ENCODE measurements around the gene GAS2L1.

GAS2L1 gene

GRCh38 chr22:29263791-29264276 lies 42.6 kb upstream of the GAS2L1 start:
- no peak for TF ChIP-seq CTCF (conservative IDR thresholded peaks at IDR 0.05; ENCODE audit: low read depth, low read length)
- H3K4me3 ChIP-seq (ENCODE audit: low read length): no peak overlapping the region
- DNase-seq (ENCODE audit: low read depth): no peak

GRCh38 chr22:29265305-29265704 lies 41.1 kb upstream of the GAS2L1 start:
- no peak overlapping the region for H3K4me3 ChIP-seq (ENCODE audit: low read length)
- no peak for DNase-seq (ENCODE audit: low read depth)
- no peak for TF ChIP-seq CTCF (conservative IDR thresholded peaks at IDR 0.05; ENCODE audit: low read depth, low read length)

- H3K4me3 ChIP-seq (ENCODE audit: low read length): no peak overlapping the region
- DNase-seq (ENCODE audit: low read depth): no peak
- no peak for TF ChIP-seq CTCF (conservative IDR thresholded peaks at IDR 0.05; ENCODE audit: low read depth, low read length)
These were observed 40.5 kb upstream of the GAS2L1 start for GRCh38 chr22:29265929-29266328.

GRCh38 chr22:29266564-29267461 lies 39.6 kb upstream of the GAS2L1 start:
- peak overlapping the region; percentile 92 for H3K4me3 ChIP-seq (ENCODE audit: low read length)
- no peak for TF ChIP-seq CTCF (conservative IDR thresholded peaks at IDR 0.05; ENCODE audit: low read depth, low read length)
- DNase-seq (ENCODE audit: low read depth): no peak

GRCh38 chr22:29267462-29267857 lies 39.0 kb upstream of the GAS2L1 start:
- no peak for DNase-seq (ENCODE audit: low read depth)
- H3K4me3 ChIP-seq (ENCODE audit: low read length): peak overlapping the region; percentile 92
- no peak for TF ChIP-seq CTCF (conservative IDR thresholded peaks at IDR 0.05; ENCODE audit: low read depth, low read length)

GRCh38 chr22:29267858-29268510 lies 38.5 kb upstream of the GAS2L1 start, which contains the start of the genes EWSR1 and RHBDD3:
EWSR1 (plus strand) TSS chr22:29268268; CDS start chr22:29268337, 69 bp downstream.
RHBDD3 (minus strand) TSS chr22:29267981; CDS start chr22:29265626, 2,355 bp downstream.
- peak within 1 kb of the TSS; percentile 92 for H3K4me3 ChIP-seq (ENCODE audit: low read length)
- DNase-seq (ENCODE audit: low read depth): peak; percentile 92
- no peak for TF ChIP-seq CTCF (conservative IDR thresholded peaks at IDR 0.05; ENCODE audit: low read depth, low read length)
